Loucy (cell line): Measurements from ENCODE around the gene CHMP4A.

Source experiments
- CTCF ChIP-seq: fragments of 200-600 bp; sonication (generic); conservative IDR thresholded peaks from 2 replicates; pipeline ENCODE4 v1.5.1; 2014; ENCODE audit warnings: mild to moderate bottlenecking, antibody characterized with exemption, low read length
- EZH2phosphoT487 ChIP-seq: fragments of 200-600 bp; IDR thresholded peaks from 2 replicates; pipeline ENCODE4 v1.6.1; 2018; ENCODE audit warnings: antibody characterized with exemption, mild to moderate bottlenecking, moderate library complexity, borderline replicate concordance

- no peak for TF ChIP-seq CTCF
- no peak for TF ChIP-seq EZH2phosphoT487
Observed at GRCh38 chr14:24165785-24166184, 47.5 kb downstream of the CHMP4A start.
